Esophagus muscularis mucosa (tissue), 4 donors: ENCODE measurements around the gene GDF9. TPM values are rescaled to one million over a fixed set of nuclear protein-coding genes. Genes with fewer than 3 reads are reported as not detected.

ENCODE experiments used
- DNase-seq: peaks from one replicate; pipeline ENCODE4 v3.0.0-alpha.2; 2017; ENCODE audit errors: extremely low spot score
- H3K27ac ChIP-seq, 4 donors: fragments of 200-600 bp; sonication (generic); replicated peaks in 1 of 4; 1 replicate in 3 of 4; 2 replicates in 1 of 4; pipeline ENCODE4 v1.5.1; 2016 to 2019; ENCODE audit warnings: mild to moderate bottlenecking in 1 of 4
- H3K27me3 ChIP-seq, 4 donors: fragments of 200-600 bp; sonication (generic); one replicate each; pipeline versions ENCODE4 v1.5.1 to v1.6.0; 2016 to 2019
- H3K36me3 ChIP-seq, 4 donors: fragments of 200-600 bp; sonication (generic); one replicate each; pipeline ENCODE4 v1.5.1; 2016 to 2019
- H3K4me1 ChIP-seq, 4 donors: fragments of 200-600 bp; sonication (generic); one replicate each; pipeline ENCODE4 v1.5.1; 2016 to 2019
- H3K4me3 ChIP-seq, 4 donors: fragments of 200-600 bp; sonication (generic); 1 replicate in 2 of 4; 2 replicates in 2 of 4; pipeline ENCODE4 v1.5.1; 2016 to 2019; ENCODE audit warnings: mild to moderate bottlenecking in 4 of 4, moderate library complexity in 1 of 4
- H3K9me3 ChIP-seq, 4 donors: fragments of 200-600 bp; sonication (generic); 1 replicate in 3 of 4; 2 replicates in 1 of 4; pipeline ENCODE4 v1.5.1; 2016 to 2019
- CTCF ChIP-seq, 3 experiments: fragments of 200-600 bp in 2 of 3; fragments of 450-650 bp in 1 of 3; sonication (generic) in 2 of 3; IDR thresholded peaks; one replicate each; pipeline ENCODE4 v1.5.1; 2017 to 2019; ENCODE audit warnings: antibody characterized with exemption in 3 of 3, mild to moderate bottlenecking in 2 of 3, moderate library complexity in 1 of 3
- EP300 ChIP-seq: sonication (generic); formaldehyde crosslinking; IDR thresholded peaks from one replicate; pipeline ENCODE4 v1.6.1; 2017; ENCODE audit warnings: antibody characterized with exemption
- POLR2A ChIP-seq: fragments of 450-650 bp; IDR thresholded peaks from one replicate; pipeline ENCODE4 v1.6.1; 2017; ENCODE audit warnings: antibody characterized with exemption, moderate library complexity, mild to moderate bottlenecking, low read depth
- POLR2AphosphoS5 ChIP-seq, 2 donors: sonication (generic); formaldehyde crosslinking; IDR thresholded peaks; one replicate each; pipeline ENCODE4 v1.6.1; 2017; ENCODE audit warnings: antibody characterized with exemption in 2 of 2
- WGBS: methylation state at CpG from one replicate; pipeline ENCODE4 v1.1.5; 2018; 5-methylcytosine and 5-hydroxymethylcytosine counted together
- intact Hi-C: fragments of 100-400 bp; cut with DNase I; formaldehyde crosslinking; loops from one replicate; pipeline ENCODE4 v1.15.1; 2023
- total RNA-seq, 4 donors: library from RNA; depleted of rRNA; stranded (reverse); fragments of >200 nt; gene quantifications; one replicate each; pipeline versions ENCODE4 v1.1.0 to v1.2.1, GENCODE V29; 2016

GDF9 gene
- total RNA-seq, 4 donors from 2014 or later = under 0.01 to 1.4 (median 0.23) TPM; not detected in 1

- Histone ChIP-seq H3K27ac (no peak overlapping the region), H3K4me1 (no peaks in the 10 kb centered on the region), H3K36me3 (peaks cover 0 to 32% (median 22%) of the 10 kb centered on the region in 4 donors), H3K4me3 (no peak overlapping the region), H3K27me3 (no peaks in the 10 kb centered on the region), H3K9me3 (no peaks in the 10 kb centered on the region)
- WGBS = 88% methylated on average over 2 of the region's 2 CpGs
- TF ChIP-seq CTCF (IDR thresholded peaks at IDR 0.05) (no peak), POLR2AphosphoS5 (IDR thresholded peaks at IDR 0.05) (no peak), POLR2A (no peak), EP300 (no peak)
- intact Hi-C loops = no loop called here
- DNase-seq = no peak
Observed at GRCh38 chr5:132905938-132906337, 39.7 kb upstream of the GDF9 start.

GRCh38 chr5:132901730-132902129 lies 35.5 kb upstream of the GDF9 start:
- Histone ChIP-seq H3K4me3 (no peak overlapping the region), H3K9me3 (no peaks in the 10 kb centered on the region), H3K36me3 (peaks cover 15 to 51% (median 41%) of the 10 kb centered on the region in 4 donors), H3K4me1 (no peaks in the 10 kb centered on the region), H3K27ac (no peak overlapping the region), H3K27me3 (no peaks in the 10 kb centered on the region)
- intact Hi-C loops = no loop called here
- 96% methylated on average over 3 of the region's 3 CpGs for WGBS
- no peak for DNase-seq
- no peak for TF ChIP-seq EP300

- no peak for TF ChIP-seq CTCF (IDR thresholded peaks at IDR 0.05)
- no peak for TF ChIP-seq POLR2A
- no peak for TF ChIP-seq EP300
- TF ChIP-seq POLR2AphosphoS5 (IDR thresholded peaks at IDR 0.05) = no peak
- peaks cover 22 to 58% (median 48%) of the 10 kb centered on the region in 4 donors for H3K36me3 ChIP-seq
- WGBS = 77% methylated on average over 4 of the region's 4 CpGs
- no peak overlapping the region for H3K27ac ChIP-seq
- no peak overlapping the region for H3K4me3 ChIP-seq
- DNase-seq = no peak
- H3K4me1 ChIP-seq = peaks cover 0 to 6% (median 0%) of the 10 kb centered on the region in 4 donors
- H3K27me3 ChIP-seq = no peaks in the 10 kb centered on the region
- intact Hi-C loops = no loop called here
- H3K9me3 ChIP-seq = no peaks in the 10 kb centered on the region
Observed at GRCh38 chr5:132901036-132901435, 34.8 kb upstream of the GDF9 start.

GRCh38 chr5:132898094-132898493 lies 31.8 kb upstream of the GDF9 start:
- TF ChIP-seq CTCF (IDR thresholded peaks at IDR 0.05) = no peak
- no peak for TF ChIP-seq EP300
- TF ChIP-seq POLR2A = no peak
- TF ChIP-seq POLR2AphosphoS5 (IDR thresholded peaks at IDR 0.05) = no peak
- intact Hi-C loops = no loop called here
- WGBS = 86% methylated on average over 3 of the region's 3 CpGs
- H3K36me3 ChIP-seq = peaks cover 38 to 79% (median 68%) of the 10 kb centered on the region in 4 donors
- no peaks in the 10 kb centered on the region for H3K27me3 ChIP-seq
- peaks cover 0 to 12% (median 0%) of the 10 kb centered on the region in 4 donors for H3K4me1 ChIP-seq
- H3K9me3 ChIP-seq = no peaks in the 10 kb centered on the region
- no peak overlapping the region for H3K27ac ChIP-seq
- DNase-seq = no peak
- H3K4me3 ChIP-seq = no peak overlapping the region

- intact Hi-C loops = no loop called here
- 82% methylated on average over 7 of the region's 7 CpGs for WGBS
- TF ChIP-seq POLR2A = no peak
- TF ChIP-seq EP300 = no peak
Observed at GRCh38 chr5:132896685-132897084, 30.4 kb upstream of the GDF9 start.

DNA sequence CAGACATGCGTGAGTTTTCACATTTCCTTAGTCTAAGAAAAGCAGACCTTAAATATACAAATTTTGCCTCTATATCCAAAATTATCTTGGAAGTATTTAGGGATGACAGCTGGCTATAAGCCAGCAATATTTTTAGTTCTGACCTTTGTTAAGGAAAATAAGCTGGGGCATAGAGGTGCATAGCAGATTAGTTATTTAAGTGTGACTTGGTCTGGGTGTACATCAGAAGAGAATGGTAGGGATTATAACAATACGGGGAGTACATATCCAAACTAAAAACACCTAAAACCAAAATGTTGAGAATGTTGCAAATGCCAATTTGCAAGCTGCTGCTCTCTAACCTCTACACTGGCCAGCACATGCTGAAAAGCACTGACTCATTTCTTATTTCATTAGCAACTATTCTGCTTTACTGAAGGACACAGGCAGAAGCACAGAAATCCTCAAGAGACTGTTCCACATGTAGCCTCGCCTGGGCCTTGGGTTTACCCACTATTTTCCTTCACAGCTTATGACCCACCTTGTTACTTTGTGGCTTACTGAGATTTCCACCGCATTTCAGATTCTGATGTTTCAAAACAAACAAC lies 29.5 kb upstream of the GDF9 start:
- Histone ChIP-seq H3K4me3 (no peak overlapping the region), H3K4me1 (peaks cover 0 to 12% (median 0%) of the 10 kb centered on the region in 4 donors), H3K36me3 (peaks cover 47 to 83% (median 74%) of the 10 kb centered on the region in 4 donors), H3K27ac (no peak overlapping the region), H3K27me3 (no peaks in the 10 kb centered on the region), H3K9me3 (no peaks in the 10 kb centered on the region)
- no peak for DNase-seq
- TF ChIP-seq POLR2A (no peak), POLR2AphosphoS5 (IDR thresholded peaks at IDR 0.05) (no peak), CTCF (IDR thresholded peaks at IDR 0.05) (no peak), EP300 (no peak)
- WGBS = 87% methylated on average over 4 of the region's 4 CpGs
- intact Hi-C loops = no loop called here

More at GRCh38 chr5:132896685-132897084, 30.4 kb upstream of the GDF9 start:
- Histone ChIP-seq H3K9me3 (no peaks in the 10 kb centered on the region), H3K4me3 (no peak overlapping the region), H3K27me3 (no peaks in the 10 kb centered on the region), H3K36me3 (peaks cover 47 to 82% (median 69%) of the 10 kb centered on the region in 4 donors), H3K4me1 (peaks cover 0 to 12% (median 0%) of the 10 kb centered on the region in 4 donors), H3K27ac (no peak overlapping the region)
- no peak for DNase-seq
